Hepatocyte (in vitro differentiated cells): Measurements from ENCODE around the gene PHLDA1. TPM values are rescaled to one million over a fixed set of nuclear protein-coding genes. Genes with fewer than 3 reads are reported as not detected.
"Not testable (repeated sequence)": the region's sequence is repeated elsewhere in the genome, so short reads cannot be mapped to it uniquely, and the experiment has no call there.

ENCODE experiments used
- DNase-seq: peaks from one replicate; pipeline ENCODE4 v3.0.0-alpha.2; 2016; ENCODE audit warnings: low spot score
- H2AFZ ChIP-seq: fragments of 200-600 bp; sonication (generic); 2 replicates; pipeline ENCODE4 v1.6.0; 2016; ENCODE audit warnings: antibody characterized with exemption, mild to moderate bottlenecking
- H3K27ac ChIP-seq: fragments of 200-600 bp; sonication (generic); 2 replicates; pipeline ENCODE4 v1.5.1; 2016; ENCODE audit warnings: mild to moderate bottlenecking
- H3K27me3 ChIP-seq: fragments of 200-600 bp; sonication (generic); 2 replicates; pipeline ENCODE4 v1.6.1; 2016
- H3K36me3 ChIP-seq: fragments of 200-600 bp; sonication (generic); replicated peaks from 2 replicates; pipeline ENCODE4 v1.5.1; 2016; ENCODE audit warnings: low read depth; ENCODE audit not compliant: insufficient read depth
- H3K4me1 ChIP-seq: fragments of 200-600 bp; sonication (generic); 2 replicates; pipeline ENCODE4 v1.5.1; 2016; ENCODE audit warnings: mild to moderate bottlenecking, moderate library complexity; ENCODE audit not compliant: insufficient read depth
- H3K4me2 ChIP-seq: fragments of 200-600 bp; sonication (generic); 2 replicates; pipeline ENCODE4 v1.6.0; 2016
- H3K4me3 ChIP-seq: fragments of 200-600 bp; sonication (generic); 2 replicates; pipeline ENCODE4 v1.5.1; 2016; ENCODE audit warnings: mild to moderate bottlenecking
- H3K79me2 ChIP-seq: fragments of 200-600 bp; sonication (generic); 2 replicates; pipeline ENCODE4 v1.6.0; 2017; ENCODE audit warnings: mild to moderate bottlenecking
- H3K9me2 ChIP-seq: fragments of 200-600 bp; sonication (generic); replicated peaks from 2 replicates; pipeline ENCODE4 v1.6.0; 2017; ENCODE audit warnings: mild to moderate bottlenecking; ENCODE audit not compliant: insufficient read depth
- H3K9me3 ChIP-seq: fragments of 200-600 bp; sonication (generic); 2 replicates; pipeline ENCODE4 v1.5.1; 2016; ENCODE audit warnings: low read depth, mild to moderate bottlenecking
- H4K20me1 ChIP-seq: fragments of 200-600 bp; sonication (generic); 2 replicates; pipeline ENCODE4 v1.6.0; 2016; ENCODE audit warnings: mild to moderate bottlenecking; ENCODE audit not compliant: insufficient read depth, poor library complexity, severe bottlenecking
- EZH2 ChIP-seq: fragments of 200-600 bp; sonication (generic); IDR thresholded peaks from 2 replicates; pipeline ENCODE4 v1.6.1; 2016; ENCODE audit warnings: antibody characterized with exemption, mild to moderate bottlenecking, borderline replicate concordance
- EZH2phosphoT487 ChIP-seq: fragments of 200-600 bp; sonication (generic); IDR thresholded peaks from one replicate; pipeline ENCODE4 v1.6.1; 2018; ENCODE audit warnings: antibody characterized with exemption, mild to moderate bottlenecking, low read depth, moderate library complexity; ENCODE audit not compliant: unreplicated experiment, severe bottlenecking
- WGBS: methylation state at CpG from one replicate; pipeline ENCODE4 v1.1.6; 2016; ENCODE audit warnings: low lambda C conversion rate; ENCODE audit errors: missing lambda C conversion rate; 5-methylcytosine and 5-hydroxymethylcytosine counted together
- polyA plus RNA-seq: library from polyadenylated mRNA; unstranded; fragments of >200 nt; fragmentation: Nextera tagmentation; extraction: Ambion mirVana; gene quantifications from 2 replicates; pipeline ENCODE4 v1.2.1, GENCODE V29; 2016
- total RNA-seq: library from RNA; depleted of rRNA; stranded (reverse); fragments of >200 nt; gene quantifications from 2 replicates; pipeline ENCODE4 v1.2.3, GENCODE V29; 2014
- TF ChIP-seq, protein P1 (sequence below): fragments of 200-600 bp; sonication (generic); IDR thresholded peaks from 2 replicates; pipeline ENCODE4 v1.5.1; 2016; ENCODE audit warnings: antibody characterized with exemption, mild to moderate bottlenecking; ENCODE audit not compliant: poor library complexity

The PHLDA1 gene
- total and polyA plus RNA-seq, 2 experiments from 2014 or later: 29.9 to 50.8 TPM

- Histone ChIP-seq H3K9me2 (no peaks in the 10 kb centered on the region), H3K4me3 (no peak overlapping the region), H3K4me1 (peaks cover 17% of the 10 kb centered on the region), H3K27me3 (no peaks in the 10 kb centered on the region), H2AFZ (no peak overlapping the region), H3K36me3 (no peaks in the 10 kb centered on the region), H3K79me2 (no peaks in the 10 kb centered on the region), H3K4me2 (no peak overlapping the region), H3K27ac (peak overlapping the region; percentile 52), H4K20me1 (no peaks in the 10 kb centered on the region), H3K9me3 (no peaks in the 10 kb centered on the region)
- TF ChIP-seq, protein P1, sequence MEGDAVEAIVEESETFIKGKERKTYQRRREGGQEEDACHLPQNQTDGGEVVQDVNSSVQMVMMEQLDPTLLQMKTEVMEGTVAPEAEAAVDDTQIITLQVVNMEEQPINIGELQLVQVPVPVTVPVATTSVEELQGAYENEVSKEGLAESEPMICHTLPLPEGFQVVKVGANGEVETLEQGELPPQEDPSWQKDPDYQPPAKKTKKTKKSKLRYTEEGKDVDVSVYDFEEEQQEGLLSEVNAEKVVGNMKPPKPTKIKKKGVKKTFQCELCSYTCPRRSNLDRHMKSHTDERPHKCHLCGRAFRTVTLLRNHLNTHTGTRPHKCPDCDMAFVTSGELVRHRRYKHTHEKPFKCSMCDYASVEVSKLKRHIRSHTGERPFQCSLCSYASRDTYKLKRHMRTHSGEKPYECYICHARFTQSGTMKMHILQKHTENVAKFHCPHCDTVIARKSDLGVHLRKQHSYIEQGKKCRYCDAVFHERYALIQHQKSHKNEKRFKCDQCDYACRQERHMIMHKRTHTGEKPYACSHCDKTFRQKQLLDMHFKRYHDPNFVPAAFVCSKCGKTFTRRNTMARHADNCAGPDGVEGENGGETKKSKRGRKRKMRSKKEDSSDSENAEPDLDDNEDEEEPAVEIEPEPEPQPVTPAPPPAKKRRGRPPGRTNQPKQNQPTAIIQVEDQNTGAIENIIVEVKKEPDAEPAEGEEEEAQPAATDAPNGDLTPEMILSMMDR: no peak
- TF ChIP-seq EZH2phosphoT487 (no peak), EZH2 (no peak)
- no peak for DNase-seq
- WGBS: 89% methylated on average over 7 of the region's 7 CpGs
Observed at GRCh38 chr12:75984577-75985182, 46.9 kb downstream of the PHLDA1 start.

GRCh38 chr12:75983851-75984250, 47.7 kb downstream of the PHLDA1 start:
- not testable (repeated sequence) for H3K4me3 ChIP-seq, H4K20me1 ChIP-seq, H2AFZ ChIP-seq, DNase-seq, H3K9me3 ChIP-seq, H3K79me2 ChIP-seq, H3K36me3 ChIP-seq, H3K4me2 ChIP-seq, H3K27me3 ChIP-seq, H3K9me2 ChIP-seq, H3K27ac ChIP-seq
- peaks cover 19% of the 10 kb centered on the region for H3K4me1 ChIP-seq
- WGBS: 92% methylated on average over 4 of the region's 4 CpGs

DNA sequence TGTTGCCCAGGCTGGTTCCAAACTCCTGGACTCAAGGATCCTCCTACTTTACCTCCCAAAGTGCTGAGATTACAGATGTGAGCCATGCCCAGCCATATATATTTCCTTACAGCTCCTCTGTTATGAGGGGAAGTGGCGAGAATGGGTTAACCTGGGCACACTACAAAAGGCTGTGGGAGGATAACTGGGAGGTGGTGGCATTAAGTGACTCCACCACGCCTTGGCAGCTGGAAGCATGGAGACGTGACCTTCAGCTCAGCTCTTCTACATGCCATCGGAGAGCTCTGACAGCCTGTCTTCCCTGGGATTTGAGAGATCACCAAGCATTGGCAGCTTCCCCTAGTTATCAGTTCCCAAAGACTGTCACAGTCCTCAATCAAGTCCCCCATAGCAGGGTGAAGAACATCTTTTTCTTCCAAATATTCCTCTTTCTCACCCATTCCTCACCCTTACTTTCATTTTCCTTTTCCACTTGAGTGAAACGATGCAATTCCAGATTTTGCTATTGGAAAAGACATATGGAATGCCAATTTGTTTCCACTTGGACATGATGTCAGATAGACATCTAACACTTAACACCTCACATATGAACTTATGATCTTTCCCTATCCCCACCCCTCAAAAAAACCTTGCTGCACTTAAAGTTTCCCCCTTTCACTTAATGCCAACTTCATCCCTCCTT, 48.5 kb downstream of the PHLDA1 start:
- no peaks in the 10 kb centered on the region for H3K9me2 ChIP-seq
- DNase-seq: no peak
- no peak overlapping the region for H3K4me3 ChIP-seq
- TF ChIP-seq EZH2: no peak
- TF ChIP-seq, protein P1: no peak
- TF ChIP-seq EZH2phosphoT487: no peak
- 86% methylated on average over 5 of the region's 5 CpGs for WGBS
- H3K4me2 ChIP-seq: no peak overlapping the region
- H2AFZ ChIP-seq: no peak overlapping the region
- no peaks in the 10 kb centered on the region for H3K36me3 ChIP-seq
- H3K79me2 ChIP-seq: no peaks in the 10 kb centered on the region
- H3K9me3 ChIP-seq: no peaks in the 10 kb centered on the region
- H3K4me1 ChIP-seq: peaks cover 26% of the 10 kb centered on the region
- H3K27ac ChIP-seq: no peak overlapping the region
- no peaks in the 10 kb centered on the region for H3K27me3 ChIP-seq
- no peaks in the 10 kb centered on the region for H4K20me1 ChIP-seq

DNA sequence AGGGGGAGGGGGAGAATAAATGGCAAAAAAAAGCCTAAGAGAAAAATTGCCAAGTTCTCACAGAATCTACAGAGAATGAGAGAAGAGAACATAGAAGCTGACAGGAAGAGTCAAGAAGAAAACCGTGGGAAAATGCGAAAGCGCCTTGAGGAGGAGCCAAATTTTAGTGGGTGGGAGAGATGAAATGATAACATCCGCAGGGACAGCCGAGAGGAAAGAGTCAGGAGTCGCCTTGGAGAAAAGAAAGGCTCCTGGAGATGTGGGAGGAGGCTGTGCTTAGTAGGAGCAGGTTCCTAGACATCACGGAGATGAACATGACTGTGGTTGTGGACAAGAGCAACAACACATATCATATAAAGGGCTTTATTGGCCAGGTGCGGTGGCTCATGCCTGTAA, 49.4 kb downstream of the PHLDA1 start:
- H3K27ac ChIP-seq: no peak overlapping the region
- 79% methylated on average over 8 of the region's 8 CpGs for WGBS
- H3K9me3 ChIP-seq: no peaks in the 10 kb centered on the region
- H3K9me2 ChIP-seq: no peaks in the 10 kb centered on the region
- H3K79me2 ChIP-seq: no peaks in the 10 kb centered on the region
- H3K4me3 ChIP-seq: no peak overlapping the region
- H3K4me1 ChIP-seq: peaks cover 32% of the 10 kb centered on the region
- H3K4me2 ChIP-seq: no peak overlapping the region
- no peaks in the 10 kb centered on the region for H3K27me3 ChIP-seq
- no peaks in the 10 kb centered on the region for H4K20me1 ChIP-seq
- H2AFZ ChIP-seq: no peak overlapping the region
- DNase-seq: no peak
- no peak for TF ChIP-seq EZH2phosphoT487
- TF ChIP-seq, protein P1: no peak
- no peak for TF ChIP-seq EZH2
- H3K36me3 ChIP-seq: no peaks in the 10 kb centered on the region
